Measurements from ENCODE around the gene MCTP1.

Gene MCTP1

GRCh38 chr5:95076395-95077185 is 208.3 kb downstream of the MCTP1 start:
- Mint-ChIP-seq H3K4me1 (peaks cover 0 to 5% of the 10 kb centered on the region in 2 donors), H3K4me3 (no peak overlapping the region), H3K27me3 (no peaks in the 10 kb centered on the region), H3K36me3 (no peaks in the 10 kb centered on the region), H3K27ac (no peak overlapping the region), H3K9me3 (no peaks in the 10 kb centered on the region)
- ATAC-seq (replicated peaks) (no peak), DNase-seq (no peak)

GRCh38 chr5:95075111-95075510 is 209.8 kb downstream of the MCTP1 start:
- ATAC-seq (replicated peaks) (peak; percentile 50 to 71), DNase-seq (no peak)
- Mint-ChIP-seq H3K4me1 (peaks cover 9 to 14% of the 10 kb centered on the region in 2 donors), H3K4me3 (no peak overlapping the region), H3K27ac (no peak overlapping the region), H3K36me3 (no peaks in the 10 kb centered on the region), H3K27me3 (peaks cover 0 to 6% of the 10 kb centered on the region in 2 donors), H3K9me3 (peaks cover 0 to 3% of the 10 kb centered on the region in 2 donors)

GRCh38 chr5:95072281-95072680 is 212.6 kb downstream of the MCTP1 start:
- Mint-ChIP-seq H3K27me3 (peaks cover 0 to 7% of the 10 kb centered on the region in 2 donors), H3K36me3 (no peaks in the 10 kb centered on the region), H3K4me3 (no peak overlapping the region), H3K4me1 (peaks cover 15 to 24% of the 10 kb centered on the region in 2 donors), H3K27ac (no peak overlapping the region), H3K9me3 (peaks cover 0 to 3% of the 10 kb centered on the region in 2 donors)
- ATAC-seq (replicated peaks): no peak
- no peak for DNase-seq

- Mint-ChIP-seq H3K4me1 (peaks cover 15 to 24% of the 10 kb centered on the region in 2 donors), H3K27me3 (peaks cover 0 to 7% of the 10 kb centered on the region in 2 donors), H3K9me3 (peaks cover 0 to 3% of the 10 kb centered on the region in 2 donors), H3K4me3 (no peak overlapping the region), H3K27ac (no peak overlapping the region), H3K36me3 (no peaks in the 10 kb centered on the region)
- DNase-seq: no peak
- no peak for ATAC-seq (replicated peaks)
Observed at GRCh38 chr5:95070866-95071265, 214.0 kb downstream of the MCTP1 start.

- Mint-ChIP-seq H3K9me3 (peaks cover 0 to 3% of the 10 kb centered on the region in 2 donors), H3K4me1 (peaks cover 15 to 24% of the 10 kb centered on the region in 2 donors), H3K36me3 (no peaks in the 10 kb centered on the region), H3K27me3 (peaks cover 0 to 7% of the 10 kb centered on the region in 2 donors), H3K4me3 (no peak overlapping the region), H3K27ac (no peak overlapping the region)
- no peak for DNase-seq
- ATAC-seq (replicated peaks): peak in 1 of 2 donors; percentile 22
Observed at GRCh38 chr5:95070453-95070852, 214.4 kb downstream of the MCTP1 start.

- Mint-ChIP-seq H3K4me3 (no peak overlapping the region), H3K27me3 (peaks cover 0 to 7% of the 10 kb centered on the region in 2 donors), H3K9me3 (peaks cover 0 to 3% of the 10 kb centered on the region in 2 donors), H3K36me3 (no peaks in the 10 kb centered on the region), H3K4me1 (peaks cover 15 to 24% of the 10 kb centered on the region in 2 donors), H3K27ac (no peak overlapping the region)
- DNase-seq: no peak
- ATAC-seq (replicated peaks): peak; percentile 27 to 36
Observed at GRCh38 chr5:95069948-95070347, 214.9 kb downstream of the MCTP1 start.

GRCh38 chr5:95069021-95069420 is 215.9 kb downstream of the MCTP1 start:
- peaks cover 0 to 3% of the 10 kb centered on the region in 2 donors for H3K9me3 Mint-ChIP-seq
- peaks cover 15 to 24% of the 10 kb centered on the region in 2 donors for H3K4me1 Mint-ChIP-seq
- H3K4me3 Mint-ChIP-seq: no peak overlapping the region
- DNase-seq (no peak), ATAC-seq (replicated peaks) (no peak)
- H3K27me3 Mint-ChIP-seq: peaks cover 0 to 7% of the 10 kb centered on the region in 2 donors
- H3K36me3 Mint-ChIP-seq: no peaks in the 10 kb centered on the region
- no peak overlapping the region for H3K27ac Mint-ChIP-seq

GRCh38 chr5:95068289-95068910 is 216.5 kb downstream of the MCTP1 start:
- peak overlapping the region in 1 of 2 donors; percentile 5 for H3K4me3 Mint-ChIP-seq
- H3K9me3 Mint-ChIP-seq: peaks cover 0 to 3% of the 10 kb centered on the region in 2 donors
- no peak overlapping the region for H3K27ac Mint-ChIP-seq
- no peaks in the 10 kb centered on the region for H3K36me3 Mint-ChIP-seq
- no peak for DNase-seq
- no peak for ATAC-seq (replicated peaks)
- peaks cover 15 to 24% of the 10 kb centered on the region in 2 donors for H3K4me1 Mint-ChIP-seq
- H3K27me3 Mint-ChIP-seq: peaks cover 0 to 7% of the 10 kb centered on the region in 2 donors

- Mint-ChIP-seq H3K27me3 (peaks cover 0 to 7% of the 10 kb centered on the region in 2 donors), H3K4me1 (peaks cover 14 to 19% of the 10 kb centered on the region in 2 donors), H3K4me3 (no peak overlapping the region), H3K9me3 (peaks cover 0 to 3% of the 10 kb centered on the region in 2 donors), H3K36me3 (no peaks in the 10 kb centered on the region), H3K27ac (no peak overlapping the region)
- ATAC-seq (replicated peaks) (no peak), DNase-seq (no peak)
Observed at GRCh38 chr5:95066048-95066447, 218.8 kb downstream of the MCTP1 start.

- Mint-ChIP-seq H3K27ac (no peak overlapping the region), H3K9me3 (no peaks in the 10 kb centered on the region), H3K36me3 (no peaks in the 10 kb centered on the region), H3K4me1 (peaks cover 2 to 6% of the 10 kb centered on the region in 2 donors), H3K27me3 (no peaks in the 10 kb centered on the region), H3K4me3 (no peak overlapping the region)
- no peak for DNase-seq
- ATAC-seq (replicated peaks): no peak
Observed at GRCh38 chr5:95063492-95063891, 221.4 kb downstream of the MCTP1 start.

GRCh38 chr5:95060098-95060497 is 224.8 kb downstream of the MCTP1 start:
- no peaks in the 10 kb centered on the region for H3K9me3 Mint-ChIP-seq
- no peak for DNase-seq
- no peaks in the 10 kb centered on the region for H3K4me1 Mint-ChIP-seq
- no peak overlapping the region for H3K4me3 Mint-ChIP-seq
- H3K27me3 Mint-ChIP-seq: no peaks in the 10 kb centered on the region
- ATAC-seq (replicated peaks): no peak
- H3K27ac Mint-ChIP-seq: no peak overlapping the region
- H3K36me3 Mint-ChIP-seq: no peaks in the 10 kb centered on the region

- H3K4me1 Mint-ChIP-seq: no peaks in the 10 kb centered on the region
- H3K27me3 Mint-ChIP-seq: no peaks in the 10 kb centered on the region
- H3K9me3 Mint-ChIP-seq: no peaks in the 10 kb centered on the region
- no peak for DNase-seq
- H3K4me3 Mint-ChIP-seq: no peak overlapping the region
- no peak overlapping the region for H3K27ac Mint-ChIP-seq
- no peaks in the 10 kb centered on the region for H3K36me3 Mint-ChIP-seq
- ATAC-seq (replicated peaks): no peak
Observed at GRCh38 chr5:95059636-95060035, 225.3 kb downstream of the MCTP1 start.

GRCh38 chr5:95057615-95058014 is 227.3 kb downstream of the MCTP1 start:
- Mint-ChIP-seq H3K4me1 (no peaks in the 10 kb centered on the region), H3K27me3 (no peaks in the 10 kb centered on the region), H3K27ac (no peak overlapping the region), H3K36me3 (no peaks in the 10 kb centered on the region), H3K4me3 (no peak overlapping the region), H3K9me3 (no peaks in the 10 kb centered on the region)
- DNase-seq: no peak
- no peak for ATAC-seq (replicated peaks)

- Mint-ChIP-seq H3K4me3 (no peak overlapping the region), H3K4me1 (no peaks in the 10 kb centered on the region), H3K36me3 (no peaks in the 10 kb centered on the region), H3K27ac (no peak overlapping the region), H3K9me3 (peaks cover 0 to 2% of the 10 kb centered on the region in 2 donors), H3K27me3 (no peaks in the 10 kb centered on the region)
- DNase-seq: no peak
- no peak for ATAC-seq (replicated peaks)
Observed at GRCh38 chr5:95053253-95053652, 231.6 kb downstream of the MCTP1 start.

GRCh38 chr5:95050708-95051107 is 234.2 kb downstream of the MCTP1 start:
- Mint-ChIP-seq H3K9me3 (peaks cover 0 to 2% of the 10 kb centered on the region in 2 donors), H3K4me1 (no peaks in the 10 kb centered on the region), H3K36me3 (no peaks in the 10 kb centered on the region), H3K27me3 (no peaks in the 10 kb centered on the region), H3K27ac (no peak overlapping the region), H3K4me3 (no peak overlapping the region)
- ATAC-seq (replicated peaks): no peak
- no peak for DNase-seq
